Measurements from ENCODE around the gene USP47. TPM values are rescaled to one million over a fixed set of nuclear protein-coding genes. Genes with fewer than 3 reads are reported as not detected.

Gene USP47
- total and polyA plus RNA-seq, 2 of the 8 experiments (the other 6 are each of a cell fraction or from before 2014, with no cell fraction given), result 4.2 to 21.3 TPM

DNA sequence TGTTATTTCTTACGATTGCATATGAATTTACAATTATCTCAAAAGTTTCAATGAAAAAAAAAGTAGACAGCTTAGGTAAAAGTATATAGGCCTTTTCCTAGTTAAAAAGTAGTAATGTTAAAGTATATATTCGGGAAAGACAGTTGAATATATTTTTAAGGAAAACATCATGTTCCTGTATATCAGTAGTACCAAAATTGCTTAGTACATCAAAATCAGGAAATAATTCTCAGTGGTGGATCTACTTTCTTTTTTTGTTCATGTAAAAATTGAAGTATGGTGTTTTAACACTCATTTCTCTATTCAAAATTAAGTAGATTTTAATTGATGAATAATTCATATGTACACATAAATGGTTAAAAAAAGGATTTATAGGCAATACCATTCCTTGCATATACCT lies 73.9 kb downstream of the USP47 start:
- Histone ChIP-seq H4K8ac (ENCODE audit: extremely low read depth, insufficient read depth, low read length) (no peak overlapping the region), H3K79me1 (ENCODE audit: low read depth, low read length) (no peaks in the 10 kb centered on the region), H2BK5ac (ENCODE audit: low read depth, low read length) (no peak overlapping the region), H3K23ac (ENCODE audit: insufficient read length) (no peak overlapping the region), H2BK12ac (ENCODE audit: low read depth, low read length) (no peak overlapping the region), H3K9ac (replicated peaks in 1 of 4; ENCODE audit: extremely low read depth in 1 of 4, low read depth in 3 of 4, low read length in 3 of 4) (no peak overlapping the region), H2BK20ac (ENCODE audit: low read length) (no peak overlapping the region), H3K23me2 (ENCODE audit: low read depth, low read length) (no peaks in the 10 kb centered on the region), H3K14ac (ENCODE audit: insufficient read length) (no peak overlapping the region), H2BK15ac (ENCODE audit: low read length) (no peak overlapping the region), H2BK120ac (replicated peaks; ENCODE audit: low read depth, low read length) (no peak overlapping the region), H4K5ac (ENCODE audit: insufficient read length, low read depth, low read length) (no peak overlapping the region), H3K56ac (replicated peaks; ENCODE audit: insufficient read length, low read depth, low read length) (no peak overlapping the region), H4K20me1 (replicated peaks in 1 of 2; ENCODE audit: control insufficient read depth in 1 of 2, insufficient read depth in 2 of 2, low read length in 2 of 2) (no peaks in the 10 kb centered on the region), H3K79me2 (ENCODE audit: control insufficient read depth in 1 of 2, insufficient read depth in 2 of 2, low read length in 2 of 2) (no peaks in the 10 kb centered on the region), H3K4me2 (ENCODE audit: insufficient read depth in 1 of 2, low read depth in 2 of 2, low read length in 2 of 2) (no peak overlapping the region), H3K27me3 (replicated peaks in 1 of 4; ENCODE audit: control insufficient read depth in 3 of 4, extremely low read depth in 1 of 4, insufficient read depth in 3 of 4, low read length in 3 of 4) (no peaks in the 10 kb centered on the region), H2AFZ (ENCODE audit: low read length) (no peak overlapping the region), H3K18ac (ENCODE audit: extremely low read depth, low read length) (no peak overlapping the region), H3K4ac (replicated peaks; ENCODE audit: insufficient read length, low read depth, low read length) (no peak overlapping the region), H3K27ac (ENCODE audit: low read depth, low read length) (no peak overlapping the region), H3K36me3 (ENCODE audit: control insufficient read depth in 2 of 4, insufficient read depth in 4 of 4, low read length in 3 of 4) (no peaks in the 10 kb centered on the region; a peak in 1 of 8 replicates), H3K4me3 (ENCODE audit: extremely low read depth in 1 of 4, insufficient read depth in 2 of 4, low read depth in 3 of 4, low read length in 4 of 4) (no peak overlapping the region), H3K9me3 (ENCODE audit: insufficient read depth in 2 of 2, low read depth in 1 of 2, low read length in 1 of 2) (no peaks in the 10 kb centered on the region), H2AK5ac (ENCODE audit: low read depth, low read length) (no peak overlapping the region), H4K91ac (replicated peaks; ENCODE audit: insufficient read length, low read length) (no peak overlapping the region), H3K4me1 (replicated peaks in 1 of 4; ENCODE audit: control insufficient read depth in 3 of 4, insufficient read depth in 4 of 4, low read length in 3 of 4) (no peaks in the 10 kb centered on the region)
- POLR2A ChIA-PET (ENCODE audit: partially characterized antibody), result no interaction called here
- WGBS, 2 experiments (ENCODE audit: extremely low coverage in 1 of 2, insufficient coverage in 1 of 2, insufficient read length in 1 of 2, insufficient replicate concordance in 2 of 2, low coverage in 1 of 2, low lambda C conversion rate in 2 of 2, missing lambda C conversion rate in 1 of 2), result 90% methylated on average over 2 of the region's 2 CpGs; no CpG with 5 or more reads in 1 of the 2 experiments
- TF ChIP-seq SIRT6 (IDR thresholded peaks at IDR 0.05; ENCODE audit: low read length) (no peak), CHD2 (IDR thresholded peaks at IDR 0.05; ENCODE audit: low read length) (no peak), SIN3A (conservative IDR thresholded peaks at IDR 0.05 in 1 of 2, IDR thresholded peaks at IDR 0.05 in 1 of 2; ENCODE audit: low read depth in 1 of 2, low read length in 2 of 2) (no peak), KDM4A (IDR thresholded peaks at IDR 0.05; ENCODE audit: low read depth, low read length, severe bottlenecking) (no peak), POU5F1 (IDR thresholded peaks at IDR 0.05; ENCODE audit: low read depth, low read length) (no peak), SRF (IDR thresholded peaks at IDR 0.05; ENCODE audit: low read depth, low read length) (no peak), POLR2A (IDR thresholded peaks at IDR 0.05; ENCODE audit: control extremely low read depth in 1 of 2, low read depth in 2 of 2, low read length in 2 of 2) (no peak)
- TF ChIP-seq, protein P1, sequence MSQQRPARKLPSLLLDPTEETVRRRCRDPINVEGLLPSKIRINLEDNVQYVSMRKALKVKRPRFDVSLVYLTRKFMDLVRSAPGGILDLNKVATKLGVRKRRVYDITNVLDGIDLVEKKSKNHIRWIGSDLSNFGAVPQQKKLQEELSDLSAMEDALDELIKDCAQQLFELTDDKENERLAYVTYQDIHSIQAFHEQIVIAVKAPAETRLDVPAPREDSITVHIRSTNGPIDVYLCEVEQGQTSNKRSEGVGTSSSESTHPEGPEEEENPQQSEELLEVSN (IDR thresholded peaks at IDR 0.05), result no peak
- FAIRE-seq (no peak), DNase-seq (ENCODE audit: low read depth in 1 of 2, low spot score in 2 of 2) (no peak)
- CTCF ChIA-PET (ENCODE audit: partially characterized antibody), result no interaction called here
